ENCODE results near the gene PTPRC. TPM values are rescaled to one million over a fixed set of nuclear protein-coding genes. Genes with fewer than 3 reads are reported as not detected.

PTPRC gene
- total RNA-seq, 1 experiment from 2014 or later, result 0.25 TPM

DNA sequence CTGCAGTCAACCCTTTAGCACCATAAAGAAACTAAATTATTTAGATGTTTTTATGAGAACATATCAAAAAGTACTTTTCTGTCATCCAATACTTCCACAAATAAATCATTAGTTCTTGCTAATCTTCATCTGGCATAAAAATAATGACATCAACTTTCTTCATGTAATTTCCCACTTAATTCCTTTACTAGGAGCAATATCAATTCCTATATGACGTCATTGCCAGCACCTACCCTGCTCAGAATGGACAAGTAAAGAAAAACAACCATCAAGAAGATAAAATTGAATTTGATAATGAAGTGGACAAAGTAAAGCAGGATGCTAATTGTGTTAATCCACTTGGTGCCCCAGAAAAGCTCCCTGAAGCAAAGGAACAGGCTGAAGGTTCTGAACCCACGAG is 116.9 kb downstream of the PTPRC start:
- peaks cover 5% of the 10 kb centered on the region for H3K4me1 Mint-ChIP-seq (ENCODE audit: low read depth, unreplicated experiment)
- no peak for DNase-seq
- H3K36me3 ChIP-seq (ENCODE audit: control insufficient read depth, insufficient read depth, low read length), result no peaks in the 10 kb centered on the region
- no peaks in the 10 kb centered on the region for H3K36me3 Mint-ChIP-seq (ENCODE audit: insufficient read depth, unreplicated experiment)
- H3K4me3 Mint-ChIP-seq (ENCODE audit: unreplicated experiment), result no peak overlapping the region
- intact Hi-C loops (cut with micrococcal nuclease; ENCODE audit: unreplicated experiment), result loop anchor here (1.0 to 2.0 kb wide), 4 partner anchors 33 to 795 kb away; no protein-coding TSS in a partner anchor
- no peaks in the 10 kb centered on the region for H3K27me3 ChIP-seq (replicated peaks; ENCODE audit: control insufficient read depth, insufficient read depth, low read length)
- BruUV-seq (replicated peaks), result no TSS peak
- H3K9me3 ChIP-seq, result no peaks in the 10 kb centered on the region
- H3K4me1 ChIP-seq, result no peaks in the 10 kb centered on the region
- no peaks in the 10 kb centered on the region for H3K9me3 Mint-ChIP-seq (ENCODE audit: unreplicated experiment)
- no peak overlapping the region for H3K4me3 ChIP-seq (ENCODE audit: low read depth, low read length)
- peaks cover 10% of the 10 kb centered on the region for H3K27me3 Mint-ChIP-seq (ENCODE audit: insufficient read depth, unreplicated experiment)
- ChIA-PET POLR2A (no interaction called here), CTCF (interaction anchor here (0.8 kb wide), 1 partner anchor 708 kb away, joined by 5 read pairs; no protein-coding TSS in a partner anchor)
- no peak overlapping the region for H3K27ac Mint-ChIP-seq (ENCODE audit: unreplicated experiment)
- TF ChIP-seq, protein P1, sequence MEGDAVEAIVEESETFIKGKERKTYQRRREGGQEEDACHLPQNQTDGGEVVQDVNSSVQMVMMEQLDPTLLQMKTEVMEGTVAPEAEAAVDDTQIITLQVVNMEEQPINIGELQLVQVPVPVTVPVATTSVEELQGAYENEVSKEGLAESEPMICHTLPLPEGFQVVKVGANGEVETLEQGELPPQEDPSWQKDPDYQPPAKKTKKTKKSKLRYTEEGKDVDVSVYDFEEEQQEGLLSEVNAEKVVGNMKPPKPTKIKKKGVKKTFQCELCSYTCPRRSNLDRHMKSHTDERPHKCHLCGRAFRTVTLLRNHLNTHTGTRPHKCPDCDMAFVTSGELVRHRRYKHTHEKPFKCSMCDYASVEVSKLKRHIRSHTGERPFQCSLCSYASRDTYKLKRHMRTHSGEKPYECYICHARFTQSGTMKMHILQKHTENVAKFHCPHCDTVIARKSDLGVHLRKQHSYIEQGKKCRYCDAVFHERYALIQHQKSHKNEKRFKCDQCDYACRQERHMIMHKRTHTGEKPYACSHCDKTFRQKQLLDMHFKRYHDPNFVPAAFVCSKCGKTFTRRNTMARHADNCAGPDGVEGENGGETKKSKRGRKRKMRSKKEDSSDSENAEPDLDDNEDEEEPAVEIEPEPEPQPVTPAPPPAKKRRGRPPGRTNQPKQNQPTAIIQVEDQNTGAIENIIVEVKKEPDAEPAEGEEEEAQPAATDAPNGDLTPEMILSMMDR (IDR thresholded peaks at IDR 0.05; ENCODE audit: insufficient read depth in 1 of 2, low read depth in 1 of 2, low read length in 1 of 2, severe bottlenecking in 1 of 2, unreplicated experiment in 1 of 2), result no peak

DNA sequence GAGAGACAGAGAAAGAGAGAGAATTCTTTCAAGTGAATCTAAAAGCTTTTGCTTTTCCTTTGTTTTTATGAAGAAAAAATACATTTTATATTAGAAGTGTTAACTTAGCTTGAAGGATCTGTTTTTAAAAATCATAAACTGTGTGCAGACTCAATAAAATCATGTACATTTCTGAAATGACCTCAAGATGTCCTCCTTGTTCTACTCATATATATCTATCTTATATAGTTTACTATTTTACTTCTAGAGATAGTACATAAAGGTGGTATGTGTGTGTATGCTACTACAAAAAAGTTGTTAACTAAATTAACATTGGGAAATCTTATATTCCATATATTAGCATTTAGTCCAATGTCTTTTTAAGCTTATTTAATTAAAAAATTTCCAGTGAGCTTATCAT is 117.6 kb downstream of the PTPRC start:
- DNase-seq, result no peak
- no peaks in the 10 kb centered on the region for H3K9me3 Mint-ChIP-seq (ENCODE audit: unreplicated experiment)
- peaks cover 8% of the 10 kb centered on the region for H3K27me3 Mint-ChIP-seq (ENCODE audit: insufficient read depth, unreplicated experiment)
- no TSS peak for BruUV-seq (replicated peaks)
- peaks cover 5% of the 10 kb centered on the region for H3K4me1 Mint-ChIP-seq (ENCODE audit: low read depth, unreplicated experiment)
- Histone ChIP-seq H3K27me3 (replicated peaks; ENCODE audit: control insufficient read depth, insufficient read depth, low read length) (no peaks in the 10 kb centered on the region), H3K4me1 (no peaks in the 10 kb centered on the region), H3K9me3 (no peaks in the 10 kb centered on the region), H3K4me3 (ENCODE audit: low read depth, low read length) (no peak overlapping the region), H3K36me3 (ENCODE audit: control insufficient read depth, insufficient read depth, low read length) (no peaks in the 10 kb centered on the region)
- TF ChIP-seq, protein P1 (IDR thresholded peaks at IDR 0.05; ENCODE audit: insufficient read depth in 1 of 2, low read depth in 1 of 2, low read length in 1 of 2, severe bottlenecking in 1 of 2, unreplicated experiment in 1 of 2), result no peak
- CTCF ChIA-PET, result interaction anchor here (0.8 kb wide), 1 partner anchor 707 kb away, joined by 5 read pairs; no protein-coding TSS in a partner anchor
- no peaks in the 10 kb centered on the region for H3K36me3 Mint-ChIP-seq (ENCODE audit: insufficient read depth, unreplicated experiment)
- intact Hi-C loops (cut with micrococcal nuclease; ENCODE audit: unreplicated experiment), result loop anchor here (1.0 to 2.0 kb wide), 4 partner anchors 32 to 794 kb away; no protein-coding TSS in a partner anchor
- POLR2A ChIA-PET, result no interaction called here
- H3K27ac Mint-ChIP-seq (ENCODE audit: unreplicated experiment), result no peak overlapping the region
- H3K4me3 Mint-ChIP-seq (ENCODE audit: unreplicated experiment), result no peak overlapping the region

DNA sequence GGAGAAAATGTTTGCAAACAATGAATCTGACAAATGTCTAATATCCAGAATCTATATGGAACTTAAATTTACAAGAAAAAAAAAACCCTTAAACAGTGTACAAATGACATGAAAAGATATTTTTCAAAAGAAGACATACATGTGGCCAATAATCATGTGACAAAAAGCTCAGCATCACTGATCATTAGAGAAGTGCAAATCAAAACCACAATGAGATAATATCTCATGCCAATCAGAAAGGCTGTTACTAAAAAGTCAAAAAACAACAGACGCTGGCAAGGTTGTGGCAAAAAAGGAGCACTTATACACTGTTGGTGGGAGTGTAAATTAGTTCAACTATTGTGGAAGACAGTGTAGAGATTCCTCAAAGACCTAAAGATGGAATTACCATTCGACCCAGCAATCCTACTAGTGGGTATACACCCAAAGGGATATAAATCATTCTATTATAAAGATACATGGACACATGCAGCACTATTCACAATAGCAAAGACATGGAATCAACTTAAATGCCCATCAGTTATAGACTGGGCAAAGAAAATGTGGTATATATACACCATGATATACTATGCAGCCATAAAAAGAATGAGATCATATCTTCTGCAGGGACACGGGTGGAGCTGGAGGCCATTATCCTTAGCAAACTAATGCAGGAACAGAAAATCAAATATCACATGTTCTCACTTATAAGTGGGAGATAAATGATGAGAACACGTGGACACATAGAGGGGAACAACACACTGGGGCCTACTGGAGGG is 123.2 kb downstream of the PTPRC start:
- H3K4me1 ChIP-seq, result no peaks in the 10 kb centered on the region
- Mint-ChIP-seq H3K4me3 (ENCODE audit: unreplicated experiment) (no peak overlapping the region), H3K36me3 (ENCODE audit: insufficient read depth, unreplicated experiment) (no peaks in the 10 kb centered on the region), H3K4me1 (ENCODE audit: low read depth, unreplicated experiment) (no peaks in the 10 kb centered on the region), H3K27me3 (ENCODE audit: insufficient read depth, unreplicated experiment) (peaks cover 6% of the 10 kb centered on the region), H3K27ac (ENCODE audit: unreplicated experiment) (no peak overlapping the region), H3K9me3 (ENCODE audit: unreplicated experiment) (peaks cover 8% of the 10 kb centered on the region)
- ChIA-PET POLR2A (no interaction called here), CTCF (no interaction called here)
- no peaks in the 10 kb centered on the region for H3K27me3 ChIP-seq (replicated peaks; ENCODE audit: control insufficient read depth, insufficient read depth, low read length)
- no peak overlapping the region for H3K4me3 ChIP-seq (ENCODE audit: low read depth, low read length)
- no TSS peak for BruUV-seq (replicated peaks)
- H3K9me3 ChIP-seq, result no peaks in the 10 kb centered on the region
- intact Hi-C loops (cut with micrococcal nuclease; ENCODE audit: unreplicated experiment), result no loop called here
- no peaks in the 10 kb centered on the region for H3K36me3 ChIP-seq (ENCODE audit: control insufficient read depth, insufficient read depth, low read length)
- no peak for DNase-seq
- TF ChIP-seq, protein P1 (IDR thresholded peaks at IDR 0.05; ENCODE audit: insufficient read depth in 1 of 2, low read depth in 1 of 2, low read length in 1 of 2, severe bottlenecking in 1 of 2, unreplicated experiment in 1 of 2), result no peak
